Ovary (tissue), 3 donors: ENCODE measurements around the gene ELFN1.

ENCODE experiments used
- EP300 ChIP-seq: sonication (generic); formaldehyde crosslinking; IDR thresholded peaks from one replicate; pipeline ENCODE4 v1.6.1; 2017; ENCODE audit warnings: antibody characterized with exemption
- POLR2A ChIP-seq: fragments of 450-650 bp; IDR thresholded peaks from one replicate; pipeline ENCODE4 v1.6.1; 2017; ENCODE audit warnings: antibody characterized with exemption, mild to moderate bottlenecking, moderate library complexity
- TF ChIP-seq, protein P1 (sequence below), 3 donors: fragments of 450-650 bp in 2 of 3; fragments of 200-600 bp in 1 of 3; IDR thresholded peaks; one replicate each; pipeline versions ENCODE4 v1.5.1 to v1.8.0; 2016 to 2022; ENCODE audit warnings: antibody characterized with exemption in 3 of 3, mild to moderate bottlenecking in 1 of 3
- donor health status: DM: no; HTN: no; CAD: no.

- TF ChIP-seq, protein P1, sequence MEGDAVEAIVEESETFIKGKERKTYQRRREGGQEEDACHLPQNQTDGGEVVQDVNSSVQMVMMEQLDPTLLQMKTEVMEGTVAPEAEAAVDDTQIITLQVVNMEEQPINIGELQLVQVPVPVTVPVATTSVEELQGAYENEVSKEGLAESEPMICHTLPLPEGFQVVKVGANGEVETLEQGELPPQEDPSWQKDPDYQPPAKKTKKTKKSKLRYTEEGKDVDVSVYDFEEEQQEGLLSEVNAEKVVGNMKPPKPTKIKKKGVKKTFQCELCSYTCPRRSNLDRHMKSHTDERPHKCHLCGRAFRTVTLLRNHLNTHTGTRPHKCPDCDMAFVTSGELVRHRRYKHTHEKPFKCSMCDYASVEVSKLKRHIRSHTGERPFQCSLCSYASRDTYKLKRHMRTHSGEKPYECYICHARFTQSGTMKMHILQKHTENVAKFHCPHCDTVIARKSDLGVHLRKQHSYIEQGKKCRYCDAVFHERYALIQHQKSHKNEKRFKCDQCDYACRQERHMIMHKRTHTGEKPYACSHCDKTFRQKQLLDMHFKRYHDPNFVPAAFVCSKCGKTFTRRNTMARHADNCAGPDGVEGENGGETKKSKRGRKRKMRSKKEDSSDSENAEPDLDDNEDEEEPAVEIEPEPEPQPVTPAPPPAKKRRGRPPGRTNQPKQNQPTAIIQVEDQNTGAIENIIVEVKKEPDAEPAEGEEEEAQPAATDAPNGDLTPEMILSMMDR (IDR thresholded peaks at IDR 0.05): no peak
- TF ChIP-seq EP300: no peak
- TF ChIP-seq POLR2A: no peak
Observed at GRCh38 chr7:1698951-1699350, 28.9 kb downstream of the ELFN1 start.
